ENCODE data around the gene METTL26. TPM values are rescaled to one million over a fixed set of nuclear protein-coding genes. Genes with fewer than 3 reads are reported as not detected.

Gene METTL26
- polyA plus RNA-seq, 3 donors: 57.1 to 80.9 (median 70.4) TPM

DNA sequence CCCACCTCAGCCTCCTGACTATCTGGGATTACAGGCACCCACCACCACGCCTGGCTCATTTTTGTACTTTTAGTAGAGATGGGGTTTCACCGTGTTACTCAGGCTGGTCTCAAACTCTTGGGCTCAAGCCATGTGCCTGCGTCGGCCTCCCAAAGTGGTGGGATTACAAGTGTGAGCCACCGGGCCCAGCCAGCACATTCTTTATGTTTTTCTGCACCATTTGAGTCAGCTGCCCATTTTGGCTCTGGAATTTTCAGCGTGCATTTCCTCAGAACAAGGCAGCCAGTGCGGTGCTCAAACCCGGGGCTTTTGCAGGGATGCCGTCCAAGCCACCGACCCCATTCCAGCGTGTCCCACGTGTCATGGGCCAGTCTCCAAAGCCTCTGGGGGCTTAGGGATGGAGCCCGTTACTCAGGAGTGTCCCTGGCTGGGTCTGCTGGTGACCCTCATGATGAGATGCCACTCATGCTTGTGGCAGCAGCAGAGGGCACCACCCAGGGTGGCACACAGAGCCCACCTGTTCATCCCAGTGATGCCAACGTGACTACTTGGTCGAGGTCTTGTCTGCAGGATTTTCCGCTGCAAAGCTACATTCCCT lies 50.0 kb downstream of the METTL26 start:
- Mint-ChIP-seq H3K36me3 (peaks cover 0 to 2% of the 10 kb centered on the region in 2 donors), H3K27me3 (ENCODE audit: low read depth in 3 of 3) (peaks cover 2 to 16% (median 12%) of the 10 kb centered on the region in 3 donors), H3K9me3 (peaks cover 0 to 3% (median 0%) of the 10 kb centered on the region in 7 donors), H3K4me1 (peaks cover 20% of the 10 kb centered on the region), H3K27ac (no peak overlapping the region), H3K4me3 (no peak overlapping the region)
- Histone ChIP-seq H4K20me1 (ENCODE audit: insufficient read depth, low read length) (no peaks in the 10 kb centered on the region), H3K27ac (ENCODE audit: low read depth in 1 of 2, low read length in 2 of 2) (no peak overlapping the region), H3K9me3 (replicated peaks in 1 of 2; ENCODE audit: control insufficient read depth in 1 of 2, insufficient read depth in 1 of 2, low read length in 2 of 2) (no peaks in the 10 kb centered on the region), H3K27me3 (ENCODE audit: control insufficient read depth in 2 of 2, insufficient read depth in 2 of 2, low read length in 2 of 2) (peaks cover 0 to 7% of the 10 kb centered on the region in 2 donors), H2AFZ (ENCODE audit: insufficient read depth, low read depth, low read length, poor library complexity, severe bottlenecking) (no peak overlapping the region), H3K36me3 (replicated peaks in 1 of 2; ENCODE audit: control insufficient read depth in 1 of 2, insufficient read depth in 2 of 2, low read length in 2 of 2) (peaks cover 0 to 2% of the 10 kb centered on the region in 2 donors), H3K79me2 (ENCODE audit: insufficient read depth, low read length) (peaks cover 24% of the 10 kb centered on the region), H3K9ac (ENCODE audit: insufficient read depth, low read length, poor library complexity, severe bottlenecking) (no peak overlapping the region), H3K4me2 (replicated peaks; ENCODE audit: extremely low read depth, low read length, poor library complexity, severe bottlenecking) (no peak overlapping the region), H3K4me1 (ENCODE audit: control insufficient read depth in 1 of 2, insufficient read depth in 2 of 2, low read length in 2 of 2) (peaks cover 24 to 28% of the 10 kb centered on the region in 2 donors), H3K4me3 (replicated peaks in 1 of 3; ENCODE audit: low read depth in 2 of 3, low read length in 3 of 3) (no peak overlapping the region)
- DNase-seq: no peak
- TF ChIP-seq, protein P1, sequence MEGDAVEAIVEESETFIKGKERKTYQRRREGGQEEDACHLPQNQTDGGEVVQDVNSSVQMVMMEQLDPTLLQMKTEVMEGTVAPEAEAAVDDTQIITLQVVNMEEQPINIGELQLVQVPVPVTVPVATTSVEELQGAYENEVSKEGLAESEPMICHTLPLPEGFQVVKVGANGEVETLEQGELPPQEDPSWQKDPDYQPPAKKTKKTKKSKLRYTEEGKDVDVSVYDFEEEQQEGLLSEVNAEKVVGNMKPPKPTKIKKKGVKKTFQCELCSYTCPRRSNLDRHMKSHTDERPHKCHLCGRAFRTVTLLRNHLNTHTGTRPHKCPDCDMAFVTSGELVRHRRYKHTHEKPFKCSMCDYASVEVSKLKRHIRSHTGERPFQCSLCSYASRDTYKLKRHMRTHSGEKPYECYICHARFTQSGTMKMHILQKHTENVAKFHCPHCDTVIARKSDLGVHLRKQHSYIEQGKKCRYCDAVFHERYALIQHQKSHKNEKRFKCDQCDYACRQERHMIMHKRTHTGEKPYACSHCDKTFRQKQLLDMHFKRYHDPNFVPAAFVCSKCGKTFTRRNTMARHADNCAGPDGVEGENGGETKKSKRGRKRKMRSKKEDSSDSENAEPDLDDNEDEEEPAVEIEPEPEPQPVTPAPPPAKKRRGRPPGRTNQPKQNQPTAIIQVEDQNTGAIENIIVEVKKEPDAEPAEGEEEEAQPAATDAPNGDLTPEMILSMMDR (IDR thresholded peaks at IDR 0.05): no peak
- intact Hi-C loops (cut with micrococcal nuclease): loop anchor here (5.0 kb wide), 1 partner anchor 96 kb away; the partner anchor contains the start of genes JMJD8 (in 2 of the 2) and STUB1 (in 2 of the 2)
- 78% methylated on average over 15 of the region's 16 CpGs for WGBS (ENCODE audit: insufficient coverage)

DNA sequence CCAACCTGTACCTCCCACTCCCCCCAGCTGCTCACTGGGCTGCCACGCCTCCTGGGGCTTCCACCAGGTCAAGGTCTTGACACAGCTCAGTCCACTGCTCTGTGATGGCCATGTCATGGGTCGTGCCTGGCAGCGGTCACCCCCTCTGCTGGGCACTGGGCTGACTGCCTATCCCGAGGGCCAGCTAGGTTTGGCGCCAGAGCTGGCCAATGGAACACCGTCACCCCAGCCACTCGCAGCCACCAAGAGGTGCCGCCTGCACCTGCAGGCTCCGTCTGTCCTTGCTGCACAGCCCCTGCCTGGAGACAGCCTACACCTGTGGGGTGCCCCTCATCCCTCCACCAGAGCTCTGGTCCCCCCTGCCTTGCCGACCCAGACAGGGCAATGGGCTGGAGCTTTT lies 50.8 kb downstream of the METTL26 start:
- Histone ChIP-seq H2AFZ (ENCODE audit: insufficient read depth, low read depth, low read length, poor library complexity, severe bottlenecking) (no peak overlapping the region), H3K4me1 (ENCODE audit: control insufficient read depth in 1 of 2, insufficient read depth in 2 of 2, low read length in 2 of 2) (peaks cover 16 to 20% of the 10 kb centered on the region in 2 donors), H3K79me2 (ENCODE audit: insufficient read depth, low read length) (peaks cover 17% of the 10 kb centered on the region), H3K27me3 (ENCODE audit: control insufficient read depth in 2 of 2, insufficient read depth in 2 of 2, low read length in 2 of 2) (peaks cover 0 to 7% of the 10 kb centered on the region in 2 donors), H3K4me3 (replicated peaks in 1 of 3; ENCODE audit: low read depth in 2 of 3, low read length in 3 of 3) (no peak overlapping the region), H3K36me3 (replicated peaks in 1 of 2; ENCODE audit: control insufficient read depth in 1 of 2, insufficient read depth in 2 of 2, low read length in 2 of 2) (peaks cover 0 to 2% of the 10 kb centered on the region in 2 donors), H3K9me3 (replicated peaks in 1 of 2; ENCODE audit: control insufficient read depth in 1 of 2, insufficient read depth in 1 of 2, low read length in 2 of 2) (no peaks in the 10 kb centered on the region), H3K9ac (ENCODE audit: insufficient read depth, low read length, poor library complexity, severe bottlenecking) (no peak overlapping the region), H3K4me2 (replicated peaks; ENCODE audit: extremely low read depth, low read length, poor library complexity, severe bottlenecking) (no peak overlapping the region), H3K27ac (ENCODE audit: low read depth in 1 of 2, low read length in 2 of 2) (no peak overlapping the region), H4K20me1 (ENCODE audit: insufficient read depth, low read length) (no peaks in the 10 kb centered on the region)
- TF ChIP-seq, protein P1 (IDR thresholded peaks at IDR 0.05): no peak
- no peak overlapping the region for H3K27ac Mint-ChIP-seq
- intact Hi-C loops (cut with micrococcal nuclease): loop anchor here (5.0 kb wide), 1 partner anchor 97 kb away; the partner anchor contains the start of genes JMJD8 (in 2 of the 2) and STUB1 (in 2 of the 2)
- no peak for DNase-seq
- H3K36me3 Mint-ChIP-seq: peaks cover 0 to 3% of the 10 kb centered on the region in 2 donors
- H3K9me3 Mint-ChIP-seq: peaks cover 0 to 3% (median 0%) of the 10 kb centered on the region in 7 donors
- peaks cover 2 to 16% (median 12%) of the 10 kb centered on the region in 3 donors for H3K27me3 Mint-ChIP-seq (ENCODE audit: low read depth in 3 of 3)
- peak overlapping the region in 1 of 2 donors; percentile 53 for H3K4me3 Mint-ChIP-seq
- H3K4me1 Mint-ChIP-seq: peaks cover 13% of the 10 kb centered on the region
- 49% methylated on average over 10 of the region's 10 CpGs for WGBS (ENCODE audit: insufficient coverage)

Other genes with a start within 250 kb of the METTL26 start
- 10 to 100 TPM; 26.7 to 31.4 (median 26.9) TPM for gene NME4, start 239.1 kb downstream of the METTL26 start, polyA plus RNA-seq
- gene DECR2, start 234.4 kb downstream of the METTL26 start, polyA plus RNA-seq: 10 to 100 TPM in 1 of 3 donors, 1 to 10 TPM in 2; 5.7 to 12.8 (median 8.7) TPM
- 1 to 10 TPM in 1 of 3 donors, under 1 TPM in 2; 0.37 to 7.5 (median 0.49) TPM for gene RAB11FIP3, start 210.7 kb downstream of the METTL26 start, polyA plus RNA-seq
- 10 to 100 TPM in 1 of 3 donors, 1 to 10 TPM in 2; 3.4 to 42.6 (median 3.9) TPM for gene CAPN15, start 108.6 kb downstream of the METTL26 start, polyA plus RNA-seq
- gene PRR35, start 75.9 kb downstream of the METTL26 start, polyA plus RNA-seq: not detected
- under 1 TPM; 0.29 to 0.57 (median 0.36) TPM for gene NHLRC4, start 69.3 kb downstream of the METTL26 start, polyA plus RNA-seq
- 10 to 100 TPM; 11.4 to 39.8 (median 12.1) TPM for gene PIGQ, start 66.3 kb downstream of the METTL26 start, polyA plus RNA-seq
- gene RAB40C, start 46.2 kb downstream of the METTL26 start, polyA plus RNA-seq: 10 to 100 TPM; 10.0 to 22.6 (median 10.9) TPM
- under 1 TPM in 1 of 3 donors, not detected in 2; 0.76 TPM for gene WFIKKN1, start 5.3 kb downstream of the METTL26 start, polyA plus RNA-seq
- gene MCRIP2, start 5.5 kb upstream of the METTL26 start, polyA plus RNA-seq: 10 to 100 TPM; 23.7 to 65.6 (median 42.1) TPM
- 10 to 100 TPM in 1 of 3 donors, 1 to 10 TPM in 1, under 1 TPM in 1; 0.13 to 16.5 (median 1.1) TPM for gene WDR90, start 13.1 kb upstream of the METTL26 start, polyA plus RNA-seq
- 100 to 1,000 TPM in 1 of 3 donors, 10 to 100 TPM in 2; 25.4 to 276 (median 26.3) TPM for gene RHOT2, start 31.8 kb upstream of the METTL26 start, polyA plus RNA-seq
- 1 to 10 TPM in 1 of 3 donors, not detected in 2; 1.3 TPM for gene RHBDL1, start 39.4 kb upstream of the METTL26 start, polyA plus RNA-seq
- 100 to 1,000 TPM in 2 of 3 donors, 10 to 100 TPM in 1; 83.3 to 108 (median 106) TPM for gene STUB1, start 44.1 kb upstream of the METTL26 start, polyA plus RNA-seq
- 10 to 100 TPM; 28.7 to 45.3 (median 33.5) TPM for gene JMJD8, start 48.0 kb upstream of the METTL26 start, polyA plus RNA-seq
- gene WDR24, start 54.1 kb upstream of the METTL26 start, polyA plus RNA-seq: 1 to 10 TPM; 5.7 to 9.2 (median 7.4) TPM
- gene FBXL16, start 69.5 kb upstream of the METTL26 start, polyA plus RNA-seq: 1 to 10 TPM in 1 of 3 donors, under 1 TPM in 2; 0.28 to 1.0 (median 0.49) TPM
- gene METRN, start 78.8 kb upstream of the METTL26 start, polyA plus RNA-seq: 1 to 10 TPM in 2 of 3 donors, under 1 TPM in 1; 0.97 to 5.4 (median 1.7) TPM
- 10 to 100 TPM; 21.5 to 56.3 (median 34.4) TPM for gene ANTKMT, start 84.8 kb upstream of the METTL26 start, polyA plus RNA-seq
- under 1 TPM in 1 of 3 donors, not detected in 2; 0.96 TPM for gene CCDC78, start 90.1 kb upstream of the METTL26 start, polyA plus RNA-seq
- gene HAGHL, start 90.8 kb upstream of the METTL26 start, polyA plus RNA-seq: 1 to 10 TPM in 2 of 3 donors, under 1 TPM in 1; 0.60 to 8.9 (median 1.5) TPM
- 10 to 100 TPM in 2 of 3 donors, 1 to 10 TPM in 1; 8.6 to 41.1 (median 11.8) TPM for gene CIAO3, start 104.7 kb upstream of the METTL26 start, polyA plus RNA-seq
- gene MSLN, start 124.4 kb upstream of the METTL26 start, polyA plus RNA-seq: under 1 TPM in 2 of 3 donors, not detected in 1; 0.07 to 0.29 TPM
- 10 to 100 TPM; 29.5 to 38.1 (median 31.5) TPM for gene RPUSD1, start 152.1 kb upstream of the METTL26 start, polyA plus RNA-seq
- 10 to 100 TPM in 1 of 3 donors, 1 to 10 TPM in 1, under 1 TPM in 1; 0.57 to 13.8 (median 2.2) TPM for gene CHTF18, start 152.3 kb upstream of the METTL26 start, polyA plus RNA-seq
- gene GNG13, start 164.4 kb upstream of the METTL26 start, polyA plus RNA-seq: not detected

All from CD14-positive monocyte (primary cell).